ENCODE results near the gene CREB5.

CREB5 gene

GRCh38 chr7:28695300-28696295 is 283.3 kb downstream of the CREB5 start:
- no peak for DNase-seq

- DNase-seq: no peak
Measured at GRCh38 chr7:28697913-28698563, 285.7 kb downstream of the CREB5 start.

GRCh38 chr7:28698840-28699239 is 286.5 kb downstream of the CREB5 start:
- no peak for DNase-seq

- DNase-seq: no peak
Measured at GRCh38 chr7:28700096-28700495, 287.8 kb downstream of the CREB5 start.

GRCh38 chr7:28700790-28701203 is 288.5 kb downstream of the CREB5 start:
- DNase-seq: peak; percentile 54

GRCh38 chr7:28701731-28702130 is 289.4 kb downstream of the CREB5 start:
- DNase-seq: no peak

GRCh38 chr7:28702171-28702570 is 289.9 kb downstream of the CREB5 start:
- no peak for DNase-seq

- no peak for DNase-seq
Measured at GRCh38 chr7:28703037-28703765, 290.9 kb downstream of the CREB5 start.

- no peak for DNase-seq
Measured at GRCh38 chr7:28704706-28705105, 292.4 kb downstream of the CREB5 start.

- no peak for DNase-seq
Measured at GRCh38 chr7:28705350-28705749, 293.0 kb downstream of the CREB5 start.

GRCh38 chr7:28706584-28706983 is 294.3 kb downstream of the CREB5 start:
- DNase-seq: no peak

- no peak for DNase-seq
Measured at GRCh38 chr7:28707291-28707690, 295.0 kb downstream of the CREB5 start.

GRCh38 chr7:28708033-28708951 is 296.0 kb downstream of the CREB5 start:
- no peak for DNase-seq

GRCh38 chr7:28709748-28710147 is 297.4 kb downstream of the CREB5 start:
- no peak for DNase-seq

- no peak for DNase-seq
Measured at GRCh38 chr7:28711114-28711513, 298.8 kb downstream of the CREB5 start.

GRCh38 chr7:28714459-28715120 is 302.3 kb downstream of the CREB5 start:
- no peak for DNase-seq

GRCh38 chr7:28717445-28718054 is 305.2 kb downstream of the CREB5 start:
- no peak for DNase-seq

- no peak for DNase-seq
Measured at GRCh38 chr7:28718055-28718481, 305.8 kb downstream of the CREB5 start.

GRCh38 chr7:28718545-28718944 is 306.2 kb downstream of the CREB5 start:
- DNase-seq: no peak

- DNase-seq: no peak
Measured at GRCh38 chr7:28722684-28723083, 310.4 kb downstream of the CREB5 start.

GRCh38 chr7:28723336-28723735 is 311.0 kb downstream of the CREB5 start:
- no peak for DNase-seq
